Fibroblast of lung (primary cell): ENCODE measurements around the gene WIPF3.

Experiments
- EZH2 ChIP-seq: IDR thresholded peaks from 2 replicates; pipeline ENCODE4 v1.5.1; 2012; ENCODE audit warnings: low read length, control low read depth, mild to moderate bottlenecking; ENCODE audit errors: missing control alignments
- TF ChIP-seq, protein P1 (sequence below), 2 donors: IDR thresholded peaks in 1 of 2; conservative IDR thresholded peaks in 1 of 2; 1 replicate in 1 of 2; 2 replicates in 1 of 2; pipeline ENCODE4 v1.5.1; 2011 to 2012; ENCODE audit warnings: low read length in 2 of 2, control low read depth in 1 of 2, inconsistent platforms in 1 of 2, low read depth in 1 of 2, mild to moderate bottlenecking in 1 of 2

DNA sequence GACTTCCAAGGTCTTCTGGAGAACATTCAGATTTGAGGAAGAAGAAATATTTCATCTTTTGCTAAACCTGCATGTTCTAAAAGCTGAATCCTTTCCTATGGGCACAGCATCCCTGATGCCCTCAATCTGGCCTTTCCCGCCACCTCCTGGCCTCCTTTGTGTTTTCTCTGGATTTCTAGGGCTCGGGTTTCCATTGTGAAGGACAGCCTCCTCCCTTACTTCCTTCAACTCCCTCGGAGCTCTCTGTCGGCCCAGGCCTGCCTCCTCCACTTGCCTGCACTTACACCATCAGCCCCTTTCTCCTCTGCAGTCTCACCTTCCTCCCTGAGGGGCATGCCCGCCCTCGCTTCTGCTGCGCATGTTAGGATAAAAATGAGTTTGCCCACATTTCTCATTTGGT lies 75.4 kb downstream of the WIPF3 start:
- TF ChIP-seq, protein P1, sequence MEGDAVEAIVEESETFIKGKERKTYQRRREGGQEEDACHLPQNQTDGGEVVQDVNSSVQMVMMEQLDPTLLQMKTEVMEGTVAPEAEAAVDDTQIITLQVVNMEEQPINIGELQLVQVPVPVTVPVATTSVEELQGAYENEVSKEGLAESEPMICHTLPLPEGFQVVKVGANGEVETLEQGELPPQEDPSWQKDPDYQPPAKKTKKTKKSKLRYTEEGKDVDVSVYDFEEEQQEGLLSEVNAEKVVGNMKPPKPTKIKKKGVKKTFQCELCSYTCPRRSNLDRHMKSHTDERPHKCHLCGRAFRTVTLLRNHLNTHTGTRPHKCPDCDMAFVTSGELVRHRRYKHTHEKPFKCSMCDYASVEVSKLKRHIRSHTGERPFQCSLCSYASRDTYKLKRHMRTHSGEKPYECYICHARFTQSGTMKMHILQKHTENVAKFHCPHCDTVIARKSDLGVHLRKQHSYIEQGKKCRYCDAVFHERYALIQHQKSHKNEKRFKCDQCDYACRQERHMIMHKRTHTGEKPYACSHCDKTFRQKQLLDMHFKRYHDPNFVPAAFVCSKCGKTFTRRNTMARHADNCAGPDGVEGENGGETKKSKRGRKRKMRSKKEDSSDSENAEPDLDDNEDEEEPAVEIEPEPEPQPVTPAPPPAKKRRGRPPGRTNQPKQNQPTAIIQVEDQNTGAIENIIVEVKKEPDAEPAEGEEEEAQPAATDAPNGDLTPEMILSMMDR (conservative IDR thresholded peaks at IDR 0.05 in 1 of 2, IDR thresholded peaks at IDR 0.05 in 1 of 2; ENCODE audit: low read depth in 1 of 2, low read length in 2 of 2), result no peak
- TF ChIP-seq EZH2, result no peak
